DND-41 (cell line): Measurements from ENCODE around the gene ILF3.

Source experiments
- EZH2 ChIP-seq: IDR thresholded peaks from 3 replicates; pipeline ENCODE4 v1.6.1; 2012; ENCODE audit warnings: borderline replicate concordance, low read depth, mild to moderate bottlenecking, moderate library complexity, low read length, inconsistent platforms; ENCODE audit not compliant: severe bottlenecking
- TF ChIP-seq, protein P1 (sequence below): IDR thresholded peaks from 2 replicates; pipeline ENCODE4 v1.5.1; 2012; ENCODE audit warnings: borderline replicate concordance, low read length, moderate library complexity, mild to moderate bottlenecking; ENCODE audit not compliant: poor library complexity, severe bottlenecking; ENCODE audit errors: extremely low read depth

GRCh38 chr19:10641248-10641647 lies 12.9 kb upstream of the ILF3 start:
- no peak for TF ChIP-seq EZH2
- TF ChIP-seq, protein P1, sequence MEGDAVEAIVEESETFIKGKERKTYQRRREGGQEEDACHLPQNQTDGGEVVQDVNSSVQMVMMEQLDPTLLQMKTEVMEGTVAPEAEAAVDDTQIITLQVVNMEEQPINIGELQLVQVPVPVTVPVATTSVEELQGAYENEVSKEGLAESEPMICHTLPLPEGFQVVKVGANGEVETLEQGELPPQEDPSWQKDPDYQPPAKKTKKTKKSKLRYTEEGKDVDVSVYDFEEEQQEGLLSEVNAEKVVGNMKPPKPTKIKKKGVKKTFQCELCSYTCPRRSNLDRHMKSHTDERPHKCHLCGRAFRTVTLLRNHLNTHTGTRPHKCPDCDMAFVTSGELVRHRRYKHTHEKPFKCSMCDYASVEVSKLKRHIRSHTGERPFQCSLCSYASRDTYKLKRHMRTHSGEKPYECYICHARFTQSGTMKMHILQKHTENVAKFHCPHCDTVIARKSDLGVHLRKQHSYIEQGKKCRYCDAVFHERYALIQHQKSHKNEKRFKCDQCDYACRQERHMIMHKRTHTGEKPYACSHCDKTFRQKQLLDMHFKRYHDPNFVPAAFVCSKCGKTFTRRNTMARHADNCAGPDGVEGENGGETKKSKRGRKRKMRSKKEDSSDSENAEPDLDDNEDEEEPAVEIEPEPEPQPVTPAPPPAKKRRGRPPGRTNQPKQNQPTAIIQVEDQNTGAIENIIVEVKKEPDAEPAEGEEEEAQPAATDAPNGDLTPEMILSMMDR: no peak
